Upper lobe of left lung (tissue), 4 donors: ENCODE results near the gene ADAM12.

ENCODE experiments used
- CTCF ChIP-seq, 6 experiments: fragments of 450-650 bp in 4 of 6; fragments of 200-600 bp in 2 of 6; sonication (generic) in 2 of 6; IDR thresholded peaks; one replicate each; pipeline ENCODE4 v1.5.1; 2016 to 2019; ENCODE audit warnings: antibody characterized with exemption in 6 of 6
- POLR2A ChIP-seq, 4 donors: fragments of 450-650 bp; IDR thresholded peaks; one replicate each; pipeline ENCODE4 v1.5.1; 2016 to 2017; ENCODE audit warnings: antibody characterized with exemption in 4 of 4, mild to moderate bottlenecking in 2 of 4

- TF ChIP-seq CTCF (IDR thresholded peaks at IDR 0.05) (no peak), POLR2A (IDR thresholded peaks at IDR 0.05) (no peak)
These were observed 374.6 kb downstream of the ADAM12 start for GRCh38 chr10:126013489-126014281.
